Heart right ventricle (tissue), 16 donors: Measurements from ENCODE around the gene ADCY2. TPM values are rescaled to one million over a fixed set of nuclear protein-coding genes. Genes with fewer than 3 reads are reported as not detected.

Experiments
- ATAC-seq, 8 donors: fragments of 200-7000 bp; cut with Tn5 transposase; one replicate each; pipeline ENCODE4 v1.9.1; 2020; ENCODE audit warnings: mild to moderate bottlenecking in 8 of 8, moderate library complexity in 8 of 8, moderate number of reproducible peaks in 1 of 8
- DNase-seq, 2 donors: peaks; one replicate each; pipeline ENCODE4 v3.0.0-alpha.2; 2020
- H3K27ac ChIP-seq, 10 donors: fragments of 200-600 bp; sonication (generic) in 2 of 10; one replicate each; pipeline versions ENCODE4 v1.5.0 to v1.8.0; 2020 to 2022; ENCODE audit warnings: mild to moderate bottlenecking in 3 of 10
- H3K27me3 ChIP-seq, 7 donors: fragments of 200-600 bp; one replicate each; pipeline ENCODE4 v1.8.0; 2021 to 2022; ENCODE audit warnings: mild to moderate bottlenecking in 2 of 7
- H3K36me3 ChIP-seq, 9 donors: fragments of 200-600 bp; sonication (generic) in 1 of 9; one replicate each; pipeline versions ENCODE4 v1.5.0 to v1.8.0; 2020 to 2022; ENCODE audit warnings: mild to moderate bottlenecking in 2 of 9
- H3K4me1 ChIP-seq, 9 donors: fragments of 200-600 bp; sonication (generic) in 1 of 9; one replicate each; pipeline versions ENCODE4 v1.5.0 to v1.8.0; 2020 to 2022; ENCODE audit warnings: mild to moderate bottlenecking in 4 of 9
- H3K4me3 ChIP-seq, 10 donors: fragments of 200-600 bp; sonication (generic) in 2 of 10; one replicate each; pipeline versions ENCODE4 v1.5.0 to v1.8.0; 2020 to 2022; ENCODE audit warnings: mild to moderate bottlenecking in 7 of 10, moderate library complexity in 2 of 10
- H3K9me3 ChIP-seq, 11 donors: fragments of 200-600 bp in 10 of 11; sonication (generic) in 2 of 11; one replicate each; pipeline versions ENCODE4 v1.5.0 to v1.8.0; 2013 to 2022; ENCODE audit warnings: mild to moderate bottlenecking in 2 of 11, control low read depth in 1 of 11, moderate library complexity in 1 of 11
- CTCF ChIP-seq, 9 donors: fragments of 200-600 bp; sonication (generic) in 2 of 9; IDR thresholded peaks; one replicate each; pipeline versions ENCODE4 v1.5.0 to v1.8.0; 2021 to 2022; ENCODE audit warnings: antibody characterized with exemption in 9 of 9, mild to moderate bottlenecking in 5 of 9, moderate library complexity in 1 of 9
- WGBS, 2 donors: extraction: QIAGEN DNeasy Blood & Tissue Kit; methylation state at CpG; one replicate each; pipeline ENCODE4 v1.1.7; 2013; ENCODE audit warnings: inconsistent platforms in 1 of 2; 5-methylcytosine and 5-hydroxymethylcytosine counted together
- intact Hi-C, 10 donors: fragments of 100-400 bp; cut with DNase I; formaldehyde crosslinking; loops; one replicate each; pipeline versions ENCODE4 v1.11.1 to v1.14.2; 2022
- polyA plus RNA-seq, 2 donors: library from polyadenylated mRNA; stranded (reverse); fragments of 200-250 nt; gene quantifications; one replicate each; pipeline ENCODE4 v1.2.3, GENCODE V29; 2013
- total RNA-seq, 10 donors: library from RNA; stranded (reverse); fragmentation: NEBNext Ultra II Directional in 3 of 10; extraction: Animal tissue kit (Norgen Biotek cat#: 25700) in 3 of 10; gene quantifications; one replicate each; pipeline versions ENCODE4 v1.2.1 to v1.2.4, GENCODE V29; 2021 to 2023
- donor health status: Arrhythmogenic right ventricular cardiomyopathy.
- donor health status: ischemic (EF 13 %, LVEDD 7.1; RV severe dilation, severe dysfunction).
- donor health status: healthy with polysubstance abuse.
- donor health status: DM: no; HTN: yes; CAD: no.
- donor health status: DM: no; HTN: no; CAD: no.
- donor health status: ischemic (EF 25% LVEDD 6.9; RV normal size, moderate dysfunction).
- donor health status: ischemic (EF 25% LVEDD 5.7; RV mildly dilated, moderate dysfunction).
- donor health status: healthy.
- donor health status: DM: yes; HTN: yes; CAD: no.
- donor health status: Ischemic cardiomyopathy.
- donor health status: ischemic (EF 35%, LVEDD 5.7; RV mildly dilated, moderate dysfunction).
- donor health status: nonischemic (EF 11% LVEDD 7.7; RV severe dilation, severe dysfunction).
- donor health status: DM: yes; HTN: yes; CAD: no.
- donor health status: PGD.
- donor health status: ischemic (EF 29% LVEDD 5.4; RV normal size, mild dysfunction).
- donor health status: nonischemic (EF 23%, LVEDD 6.1; RV moderate dilation, normal function).

ADCY2 gene
- total and polyA plus RNA-seq, 12 donors: 0.04 to 0.90 (median 0.17) TPM

DNA sequence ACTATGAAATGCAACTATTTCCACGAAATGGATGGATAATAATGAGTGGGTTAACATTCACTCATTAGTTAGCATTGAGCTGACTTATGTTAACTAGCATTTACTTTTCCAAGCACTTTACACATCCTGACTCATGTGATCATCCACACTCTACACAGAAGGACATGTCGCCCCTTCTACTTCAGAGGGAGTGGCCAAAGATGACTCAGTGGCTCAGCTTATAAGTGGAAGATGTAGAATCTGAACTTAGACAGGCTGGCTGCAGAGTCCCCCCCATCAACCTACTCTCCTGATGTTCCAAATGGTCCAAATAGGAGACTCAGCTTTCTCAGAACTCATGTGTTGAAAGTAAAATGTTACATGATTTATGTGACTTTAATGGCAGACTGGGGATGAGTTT lies 146.0 kb downstream of the ADCY2 start:
- Histone ChIP-seq H3K27ac (no peak overlapping the region), H3K4me1 (no peaks in the 10 kb centered on the region), H3K9me3 (no peaks in the 10 kb centered on the region), H3K27me3 (no peaks in the 10 kb centered on the region), H3K36me3 (no peaks in the 10 kb centered on the region), H3K4me3 (no peak overlapping the region)
- WGBS, 2 donors: 71 to 72% methylated on average over 2 of the region's 2 CpGs
- no peak for DNase-seq
- intact Hi-C loops: no loop called here
- TF ChIP-seq CTCF (IDR thresholded peaks at IDR 0.05): no peak
- ATAC-seq: no peak

DNA sequence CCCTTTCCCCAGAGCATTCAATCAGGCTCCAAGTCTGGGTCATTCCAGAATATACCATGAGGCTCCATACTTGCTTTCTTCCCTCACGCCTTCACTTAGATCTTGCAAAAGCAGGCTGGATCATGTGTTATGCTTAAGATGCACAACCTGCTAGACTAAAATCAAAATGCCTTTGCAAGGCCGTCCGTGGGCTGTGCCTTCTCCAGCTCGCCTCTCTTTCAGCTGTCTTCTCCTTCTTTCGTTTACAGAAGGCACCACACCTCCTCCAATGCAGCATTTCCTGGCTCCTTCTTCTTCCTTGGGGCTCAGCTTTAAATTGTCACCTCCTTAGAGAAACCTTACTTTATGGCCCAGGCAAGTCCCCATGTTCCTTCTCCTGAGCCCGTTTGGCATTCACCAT lies 150.6 kb downstream of the ADCY2 start:
- no peaks in the 10 kb centered on the region for H3K36me3 ChIP-seq
- H3K4me1 ChIP-seq: no peaks in the 10 kb centered on the region
- H3K4me3 ChIP-seq: no peak overlapping the region
- 70 to 77% methylated on average over 6 of the region's 6 CpGs for WGBS, 2 donors
- no peak overlapping the region for H3K27ac ChIP-seq
- no peaks in the 10 kb centered on the region for H3K9me3 ChIP-seq
- DNase-seq: no peak
- ATAC-seq: no peak
- H3K27me3 ChIP-seq: no peaks in the 10 kb centered on the region
- intact Hi-C loops: no loop called here
- no peak for TF ChIP-seq CTCF (IDR thresholded peaks at IDR 0.05)

DNA sequence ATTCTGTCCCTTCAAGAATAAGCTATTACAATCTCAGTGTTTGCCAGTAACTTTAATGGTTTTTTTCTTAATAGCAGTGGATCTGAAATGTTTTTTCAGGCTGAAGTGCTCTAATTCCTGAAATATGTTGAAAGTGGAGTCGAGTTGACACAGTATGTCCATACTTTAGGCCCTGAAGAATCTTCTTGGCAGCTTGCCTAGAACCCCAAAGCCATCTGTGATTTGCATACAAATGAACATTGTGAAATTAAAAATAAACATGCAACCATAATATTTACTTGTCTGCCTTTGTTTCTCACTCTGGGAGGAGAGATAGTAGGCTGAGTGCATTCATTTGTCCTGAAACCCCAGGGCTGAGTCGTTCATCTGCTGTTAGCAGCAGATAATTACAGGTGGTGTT lies 152.7 kb downstream of the ADCY2 start:
- no peak overlapping the region for H3K4me3 ChIP-seq
- no peaks in the 10 kb centered on the region for H3K9me3 ChIP-seq
- DNase-seq: no peak
- no peak for ATAC-seq
- H3K27me3 ChIP-seq: no peaks in the 10 kb centered on the region
- TF ChIP-seq CTCF (IDR thresholded peaks at IDR 0.05): no peak
- WGBS, 2 donors: 47 to 49% methylated on average over 2 of the region's 2 CpGs
- H3K27ac ChIP-seq: no peak overlapping the region
- H3K4me1 ChIP-seq: no peaks in the 10 kb centered on the region
- H3K36me3 ChIP-seq: no peaks in the 10 kb centered on the region
- intact Hi-C loops: no loop called here

DNA sequence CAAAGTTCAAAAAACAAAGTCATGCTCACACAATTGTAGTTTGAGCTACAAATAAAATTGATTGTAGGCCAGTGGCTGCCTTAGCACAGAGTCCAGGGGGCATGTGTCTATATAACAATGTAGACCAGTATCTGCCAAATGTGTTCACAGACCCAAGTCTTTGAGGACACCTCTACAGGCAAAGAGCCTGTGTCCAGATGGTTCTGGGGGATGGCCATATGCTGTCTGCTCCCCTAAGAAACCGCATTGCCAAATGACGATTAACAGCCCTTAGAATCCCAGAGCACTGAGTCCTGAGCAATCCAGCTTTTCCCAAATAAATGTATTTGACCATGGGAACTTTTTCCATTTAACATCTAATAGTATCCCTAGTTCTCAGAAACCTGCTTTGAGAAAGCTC lies 169.6 kb downstream of the ADCY2 start:
- intact Hi-C loops: no loop called here
- no peaks in the 10 kb centered on the region for H3K9me3 ChIP-seq
- WGBS, 2 donors: 83 to 87% methylated on average over 2 of the region's 2 CpGs
- H3K4me3 ChIP-seq: no peak overlapping the region
- H3K27ac ChIP-seq: no peak overlapping the region
- H3K4me1 ChIP-seq: no peaks in the 10 kb centered on the region
- H3K36me3 ChIP-seq: no peaks in the 10 kb centered on the region
- peaks cover 0 to 4% (median 0%) of the 10 kb centered on the region in 7 donors for H3K27me3 ChIP-seq
- no peak for DNase-seq
- ATAC-seq: no peak
- TF ChIP-seq CTCF (IDR thresholded peaks at IDR 0.05): no peak
